Osteocyte (in vitro differentiated cells): ENCODE results near the gene CHTF18. TPM values are rescaled to one million over a fixed set of nuclear protein-coding genes. Genes with fewer than 3 reads are reported as not detected.
"Not testable (repeated sequence)": the region's sequence is repeated elsewhere in the genome, so short reads cannot be mapped to it uniquely, and the experiment has no call there.

Experiments
- DNase-seq: peaks from one replicate; pipeline ENCODE4 v3.0.0; 2021; ENCODE audit warnings: mixed read lengths; ENCODE audit not compliant: unreplicated experiment; ENCODE audit errors: extremely low spot score
- H3K27ac Mint-ChIP-seq: one replicate; pipeline ENCODE4 v1.8.0; 2021; ENCODE audit warnings: mild to moderate bottlenecking, mixed read lengths; ENCODE audit not compliant: unreplicated experiment
- H3K27me3 Mint-ChIP-seq: one replicate; pipeline ENCODE4 v1.8.0; 2021; ENCODE audit warnings: mixed read lengths; ENCODE audit not compliant: unreplicated experiment
- H3K36me3 Mint-ChIP-seq: one replicate; pipeline ENCODE4 v1.8.0; 2021; ENCODE audit warnings: mixed read lengths; ENCODE audit not compliant: unreplicated experiment
- H3K4me1 Mint-ChIP-seq: one replicate; pipeline ENCODE4 v1.8.0; 2021; ENCODE audit warnings: mixed read lengths; ENCODE audit not compliant: unreplicated experiment
- H3K4me3 Mint-ChIP-seq: one replicate; pipeline ENCODE4 v1.8.0; 2021; ENCODE audit warnings: mild to moderate bottlenecking, moderate library complexity, mixed read lengths; ENCODE audit not compliant: unreplicated experiment
- H3K9me3 Mint-ChIP-seq: one replicate; pipeline ENCODE4 v1.8.0; 2021; ENCODE audit warnings: mixed read lengths; ENCODE audit not compliant: unreplicated experiment
- total RNA-seq: library from RNA; stranded (reverse); gene quantifications from 2 replicates; pipeline ENCODE4 v1.2.1, GENCODE V29; 2021
- TF ChIP-seq, protein P1 (sequence below): fragments of 200-600 bp; sonication (generic); IDR thresholded peaks from 2 replicates; pipeline ENCODE4 v1.5.0; 2021; ENCODE audit warnings: antibody characterized with exemption, mild to moderate bottlenecking, moderate library complexity

The CHTF18 gene
- total RNA-seq, 1 donor from 2014 or later, result 25.4 TPM

DNA sequence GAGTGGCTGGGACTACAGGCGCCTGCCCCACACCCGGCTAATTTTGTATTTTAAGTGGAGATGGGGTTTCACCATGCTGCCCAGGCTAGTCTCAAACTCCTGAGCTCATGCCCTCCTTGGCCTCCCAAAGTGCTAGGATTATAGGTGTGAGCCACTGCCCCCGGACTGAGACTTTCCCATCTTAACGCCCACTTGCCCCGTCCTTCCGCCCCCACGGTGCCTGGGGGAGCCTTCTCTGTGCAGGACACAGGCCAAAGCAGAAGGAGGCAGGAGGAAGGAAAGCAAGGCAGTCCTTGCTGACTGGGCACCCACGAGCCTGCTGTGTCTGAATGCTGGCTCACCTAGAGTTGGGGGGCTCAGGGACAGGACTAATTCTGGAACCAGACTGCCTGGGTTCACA is 29.7 kb downstream of the CHTF18 start:
- Mint-ChIP-seq H3K9me3 (no peaks in the 10 kb centered on the region), H3K27ac (no peak overlapping the region), H3K36me3 (no peaks in the 10 kb centered on the region), H3K27me3 (peaks cover 2% of the 10 kb centered on the region), H3K4me3 (no peak overlapping the region), H3K4me1 (peaks cover 5% of the 10 kb centered on the region)
- TF ChIP-seq, protein P1, sequence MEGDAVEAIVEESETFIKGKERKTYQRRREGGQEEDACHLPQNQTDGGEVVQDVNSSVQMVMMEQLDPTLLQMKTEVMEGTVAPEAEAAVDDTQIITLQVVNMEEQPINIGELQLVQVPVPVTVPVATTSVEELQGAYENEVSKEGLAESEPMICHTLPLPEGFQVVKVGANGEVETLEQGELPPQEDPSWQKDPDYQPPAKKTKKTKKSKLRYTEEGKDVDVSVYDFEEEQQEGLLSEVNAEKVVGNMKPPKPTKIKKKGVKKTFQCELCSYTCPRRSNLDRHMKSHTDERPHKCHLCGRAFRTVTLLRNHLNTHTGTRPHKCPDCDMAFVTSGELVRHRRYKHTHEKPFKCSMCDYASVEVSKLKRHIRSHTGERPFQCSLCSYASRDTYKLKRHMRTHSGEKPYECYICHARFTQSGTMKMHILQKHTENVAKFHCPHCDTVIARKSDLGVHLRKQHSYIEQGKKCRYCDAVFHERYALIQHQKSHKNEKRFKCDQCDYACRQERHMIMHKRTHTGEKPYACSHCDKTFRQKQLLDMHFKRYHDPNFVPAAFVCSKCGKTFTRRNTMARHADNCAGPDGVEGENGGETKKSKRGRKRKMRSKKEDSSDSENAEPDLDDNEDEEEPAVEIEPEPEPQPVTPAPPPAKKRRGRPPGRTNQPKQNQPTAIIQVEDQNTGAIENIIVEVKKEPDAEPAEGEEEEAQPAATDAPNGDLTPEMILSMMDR, result no peak
- DNase-seq, result no peak

DNA sequence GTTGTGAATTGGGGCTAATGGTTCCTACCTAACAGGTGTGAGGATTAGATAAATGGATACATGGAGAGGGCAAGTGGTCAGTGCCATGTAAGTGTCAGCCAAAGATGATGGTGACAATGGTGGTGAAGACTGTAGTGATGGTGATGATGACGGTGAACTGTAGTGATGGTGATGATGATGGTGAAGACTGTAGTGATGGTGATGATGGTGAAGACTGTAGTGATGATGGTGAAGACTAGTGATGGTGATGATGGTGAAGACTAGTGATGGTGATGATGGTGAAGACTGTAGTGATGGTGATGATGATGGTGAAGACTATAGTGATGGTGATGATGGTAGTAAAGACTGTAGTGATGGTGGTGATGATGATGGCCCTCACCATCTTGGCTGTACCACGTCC is 30.2 kb downstream of the CHTF18 start:
- TF ChIP-seq, protein P1, result no peak
- H3K4me1 Mint-ChIP-seq, result peaks cover 5% of the 10 kb centered on the region
- H3K27ac Mint-ChIP-seq, result no peak overlapping the region
- H3K36me3 Mint-ChIP-seq, result no peaks in the 10 kb centered on the region
- no peak overlapping the region for H3K4me3 Mint-ChIP-seq
- peaks cover 2% of the 10 kb centered on the region for H3K27me3 Mint-ChIP-seq
- H3K9me3 Mint-ChIP-seq, result no peaks in the 10 kb centered on the region
- DNase-seq, result no peak

DNA sequence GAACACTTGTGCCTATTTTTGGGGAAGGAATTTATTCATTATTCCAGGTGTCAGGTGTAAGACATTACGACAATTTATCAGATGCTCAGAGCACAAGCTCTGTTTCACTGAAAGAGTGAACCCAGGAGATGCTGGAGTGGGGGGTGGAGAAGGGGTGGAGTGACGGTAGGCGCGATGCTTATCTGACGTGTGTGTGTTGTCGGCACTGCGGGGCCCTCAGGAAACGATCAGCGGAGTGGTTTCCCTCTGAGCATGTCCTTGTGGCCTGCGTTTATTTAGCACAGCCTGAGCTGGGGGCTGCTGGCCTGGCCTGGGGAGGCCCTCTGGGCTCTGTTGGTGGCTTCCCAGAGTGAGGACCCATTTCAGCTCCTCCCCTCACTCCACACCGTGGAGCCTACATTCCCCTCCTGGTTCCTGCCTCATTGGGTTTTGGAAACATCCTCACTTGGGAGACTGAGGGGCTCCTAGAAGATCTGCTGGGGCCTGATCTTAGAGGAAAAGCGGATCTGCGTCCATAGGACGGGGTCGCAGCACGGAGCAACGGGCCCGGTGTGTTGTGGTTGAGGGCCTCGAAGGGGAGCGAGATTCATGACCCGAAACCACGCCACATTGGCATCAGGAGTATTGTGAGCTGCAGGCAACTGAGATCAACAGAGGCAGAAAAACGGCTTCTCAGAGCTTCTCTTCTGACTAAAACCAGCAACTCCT is 31.1 kb downstream of the CHTF18 start:
- H3K36me3 Mint-ChIP-seq, result no peaks in the 10 kb centered on the region
- no peak overlapping the region for H3K27ac Mint-ChIP-seq
- TF ChIP-seq, protein P1, result no peak
- H3K9me3 Mint-ChIP-seq, result no peaks in the 10 kb centered on the region
- H3K4me1 Mint-ChIP-seq, result peaks cover 3% of the 10 kb centered on the region
- H3K27me3 Mint-ChIP-seq, result peaks cover 2% of the 10 kb centered on the region
- H3K4me3 Mint-ChIP-seq, result no peak overlapping the region
- no peak for DNase-seq

DNA sequence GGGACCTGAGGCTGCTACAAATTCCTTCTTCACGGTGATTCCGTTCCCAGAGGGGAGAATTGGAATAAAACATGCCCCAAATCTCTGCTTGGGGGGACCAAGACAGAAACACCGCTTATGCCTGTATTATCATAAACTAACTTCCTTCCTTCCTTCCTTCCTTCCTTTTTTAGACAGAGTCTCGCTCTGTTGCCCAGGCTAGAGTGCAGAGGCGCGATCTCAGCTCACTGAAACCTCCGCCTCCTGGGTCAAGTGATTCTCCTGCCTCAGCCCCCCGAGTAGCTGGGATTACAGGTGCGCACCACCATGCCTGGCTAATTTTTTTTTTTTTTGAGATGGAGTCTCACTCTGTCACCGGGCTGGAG is 31.6 kb downstream of the CHTF18 start:
- not testable (repeated sequence) for H3K27ac Mint-ChIP-seq, H3K9me3 Mint-ChIP-seq, H3K4me1 Mint-ChIP-seq, DNase-seq, H3K4me3 Mint-ChIP-seq, H3K36me3 Mint-ChIP-seq, H3K27me3 Mint-ChIP-seq

DNA sequence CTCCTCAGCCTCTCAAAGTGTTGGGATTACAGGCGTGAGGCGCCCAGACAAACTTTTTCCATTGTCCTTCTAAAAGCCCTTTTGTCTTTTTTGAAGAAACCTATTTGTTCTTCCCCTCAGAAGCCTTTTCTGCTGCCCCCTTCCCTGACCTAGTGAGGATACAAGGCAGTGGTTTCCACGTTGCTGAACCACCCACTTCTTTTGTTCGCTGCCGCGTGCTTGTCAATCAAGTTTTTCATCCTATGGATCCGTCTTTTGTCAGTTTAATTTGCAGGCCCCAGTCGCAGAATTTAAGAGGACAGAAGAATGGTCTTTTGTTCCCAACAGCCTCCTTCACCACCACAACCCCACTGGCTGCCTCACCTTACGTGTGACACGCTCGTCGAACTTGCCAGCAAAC is 32.3 kb downstream of the CHTF18 start:
- peaks cover 2% of the 10 kb centered on the region for H3K27me3 Mint-ChIP-seq
- no peak overlapping the region for H3K27ac Mint-ChIP-seq
- H3K36me3 Mint-ChIP-seq, result no peaks in the 10 kb centered on the region
- TF ChIP-seq, protein P1, result no peak
- no peak overlapping the region for H3K4me3 Mint-ChIP-seq
- no peaks in the 10 kb centered on the region for H3K9me3 Mint-ChIP-seq
- H3K4me1 Mint-ChIP-seq, result no peaks in the 10 kb centered on the region
- DNase-seq, result no peak
